ENCODE results near the gene PPP2CA.

The PPP2CA gene

GRCh38 chr5:134145041-134145757, 80.7 kb downstream of the PPP2CA start:
- no peak for DNase-seq (ENCODE audit: low read depth)
- in situ Hi-C loops (cut with HindIII; ENCODE audit: low sequenced_read_pairs): loop anchor here (5.0 kb wide), 2 partner anchors 73 to 98 kb away; no protein-coding TSS in a partner anchor
- no peak overlapping the region for H3K4me3 ChIP-seq (ENCODE audit: low read depth, low read length)
- TF ChIP-seq, protein P1, sequence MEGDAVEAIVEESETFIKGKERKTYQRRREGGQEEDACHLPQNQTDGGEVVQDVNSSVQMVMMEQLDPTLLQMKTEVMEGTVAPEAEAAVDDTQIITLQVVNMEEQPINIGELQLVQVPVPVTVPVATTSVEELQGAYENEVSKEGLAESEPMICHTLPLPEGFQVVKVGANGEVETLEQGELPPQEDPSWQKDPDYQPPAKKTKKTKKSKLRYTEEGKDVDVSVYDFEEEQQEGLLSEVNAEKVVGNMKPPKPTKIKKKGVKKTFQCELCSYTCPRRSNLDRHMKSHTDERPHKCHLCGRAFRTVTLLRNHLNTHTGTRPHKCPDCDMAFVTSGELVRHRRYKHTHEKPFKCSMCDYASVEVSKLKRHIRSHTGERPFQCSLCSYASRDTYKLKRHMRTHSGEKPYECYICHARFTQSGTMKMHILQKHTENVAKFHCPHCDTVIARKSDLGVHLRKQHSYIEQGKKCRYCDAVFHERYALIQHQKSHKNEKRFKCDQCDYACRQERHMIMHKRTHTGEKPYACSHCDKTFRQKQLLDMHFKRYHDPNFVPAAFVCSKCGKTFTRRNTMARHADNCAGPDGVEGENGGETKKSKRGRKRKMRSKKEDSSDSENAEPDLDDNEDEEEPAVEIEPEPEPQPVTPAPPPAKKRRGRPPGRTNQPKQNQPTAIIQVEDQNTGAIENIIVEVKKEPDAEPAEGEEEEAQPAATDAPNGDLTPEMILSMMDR (IDR thresholded peaks at IDR 0.05; ENCODE audit: low read depth, low read length, missing control alignments): no peak
